ENCODE data around the gene DLD.
"Not testable (repeated sequence)": the region's sequence is repeated elsewhere in the genome, so short reads cannot be mapped to it uniquely, and the experiment has no call there.

Gene DLD

DNA sequence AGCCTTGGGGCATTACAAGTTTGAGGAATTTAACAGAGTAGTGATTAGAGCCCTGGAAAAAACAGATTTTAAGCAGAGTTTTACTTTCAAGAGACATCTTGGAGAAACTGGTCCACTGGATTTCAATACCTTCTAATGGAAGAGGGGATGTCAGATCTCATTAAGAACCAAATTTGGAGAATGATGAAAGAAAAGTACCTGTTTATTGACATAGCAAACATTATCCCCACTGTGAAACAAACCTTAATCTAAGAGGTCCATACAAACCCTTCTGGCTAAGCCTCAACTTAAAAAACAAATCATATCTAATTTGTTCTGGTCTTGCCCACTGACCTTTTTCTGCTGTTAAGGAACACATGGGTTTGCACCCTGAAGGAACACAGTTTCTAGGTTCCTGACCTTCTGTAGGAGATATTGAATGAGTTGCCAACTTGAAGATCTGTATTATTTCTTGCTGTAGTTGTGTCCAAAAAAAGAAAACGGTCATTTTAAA is 58.5 kb downstream of the DLD start:
- in situ Hi-C loops (cut with HindIII; ENCODE audit: low sequenced_read_pairs): no loop called here
- DNase-seq (ENCODE audit: low read depth, low spot score): no peak
- H3K4me3 ChIP-seq (ENCODE audit: low read depth, low read length): no peak overlapping the region
- TF ChIP-seq, protein P1, sequence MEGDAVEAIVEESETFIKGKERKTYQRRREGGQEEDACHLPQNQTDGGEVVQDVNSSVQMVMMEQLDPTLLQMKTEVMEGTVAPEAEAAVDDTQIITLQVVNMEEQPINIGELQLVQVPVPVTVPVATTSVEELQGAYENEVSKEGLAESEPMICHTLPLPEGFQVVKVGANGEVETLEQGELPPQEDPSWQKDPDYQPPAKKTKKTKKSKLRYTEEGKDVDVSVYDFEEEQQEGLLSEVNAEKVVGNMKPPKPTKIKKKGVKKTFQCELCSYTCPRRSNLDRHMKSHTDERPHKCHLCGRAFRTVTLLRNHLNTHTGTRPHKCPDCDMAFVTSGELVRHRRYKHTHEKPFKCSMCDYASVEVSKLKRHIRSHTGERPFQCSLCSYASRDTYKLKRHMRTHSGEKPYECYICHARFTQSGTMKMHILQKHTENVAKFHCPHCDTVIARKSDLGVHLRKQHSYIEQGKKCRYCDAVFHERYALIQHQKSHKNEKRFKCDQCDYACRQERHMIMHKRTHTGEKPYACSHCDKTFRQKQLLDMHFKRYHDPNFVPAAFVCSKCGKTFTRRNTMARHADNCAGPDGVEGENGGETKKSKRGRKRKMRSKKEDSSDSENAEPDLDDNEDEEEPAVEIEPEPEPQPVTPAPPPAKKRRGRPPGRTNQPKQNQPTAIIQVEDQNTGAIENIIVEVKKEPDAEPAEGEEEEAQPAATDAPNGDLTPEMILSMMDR (IDR thresholded peaks at IDR 0.05; ENCODE audit: low read depth, low read length): no peak

DNA sequence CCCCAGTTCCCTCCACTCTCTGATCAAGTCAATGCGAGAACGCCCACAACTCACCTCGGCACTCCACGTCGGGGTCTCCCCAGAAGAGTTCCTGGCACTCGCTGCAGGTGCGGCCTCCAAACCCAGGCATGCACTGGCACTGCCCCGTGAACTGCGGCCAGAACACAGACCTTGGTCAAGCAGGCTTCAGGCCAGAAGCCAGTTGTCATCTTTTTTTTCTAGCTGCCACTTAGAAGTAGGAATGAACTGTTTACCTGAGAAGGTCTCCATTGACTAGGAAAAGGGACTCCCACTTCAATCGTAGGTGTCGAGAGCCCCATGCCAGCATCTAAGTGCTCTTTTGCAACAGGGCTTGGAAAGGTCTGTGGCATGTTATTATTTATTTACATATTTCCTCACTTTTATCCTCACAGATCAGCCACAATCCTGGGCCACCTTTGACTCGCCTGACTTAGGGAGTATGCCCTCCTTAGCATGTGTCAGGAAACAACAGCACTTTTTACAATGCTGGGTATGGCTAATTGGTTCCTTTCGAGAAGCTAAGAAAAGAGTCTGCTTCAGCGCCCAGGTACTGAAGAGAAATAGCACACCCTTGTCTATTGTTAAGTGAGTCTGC is 60.3 kb downstream of the DLD start:
- TF ChIP-seq, protein P1 (IDR thresholded peaks at IDR 0.05; ENCODE audit: low read depth, low read length): no peak
- H3K4me3 ChIP-seq (ENCODE audit: low read depth, low read length): no peak overlapping the region
- DNase-seq (ENCODE audit: low read depth, low spot score): no peak
- in situ Hi-C loops (cut with HindIII; ENCODE audit: low sequenced_read_pairs): no loop called here

DNA sequence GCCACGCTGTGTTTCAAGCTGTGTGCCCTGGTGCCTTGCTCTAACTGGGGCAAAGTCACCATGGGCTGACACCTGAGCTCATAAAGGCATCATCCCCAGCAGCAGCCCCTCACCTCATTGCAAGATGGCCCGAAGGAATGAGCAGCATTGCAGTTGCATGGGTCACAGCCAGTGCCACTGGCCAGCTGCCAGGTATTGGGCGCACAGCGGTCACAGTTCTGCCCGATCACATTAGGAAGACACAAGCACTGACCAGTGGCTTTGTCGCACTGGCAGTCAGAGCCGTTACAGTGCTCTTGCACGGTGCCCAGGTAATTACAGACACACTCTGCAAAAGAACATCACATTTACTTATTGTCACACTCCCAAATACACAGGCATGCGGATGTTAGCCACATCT is 60.9 kb downstream of the DLD start:
- TF ChIP-seq, protein P1 (IDR thresholded peaks at IDR 0.05; ENCODE audit: low read depth, low read length): no peak
- in situ Hi-C loops (cut with HindIII; ENCODE audit: low sequenced_read_pairs): no loop called here
- no peak for DNase-seq (ENCODE audit: low read depth, low spot score)
- no peak overlapping the region for H3K4me3 ChIP-seq (ENCODE audit: low read depth, low read length)

DNA sequence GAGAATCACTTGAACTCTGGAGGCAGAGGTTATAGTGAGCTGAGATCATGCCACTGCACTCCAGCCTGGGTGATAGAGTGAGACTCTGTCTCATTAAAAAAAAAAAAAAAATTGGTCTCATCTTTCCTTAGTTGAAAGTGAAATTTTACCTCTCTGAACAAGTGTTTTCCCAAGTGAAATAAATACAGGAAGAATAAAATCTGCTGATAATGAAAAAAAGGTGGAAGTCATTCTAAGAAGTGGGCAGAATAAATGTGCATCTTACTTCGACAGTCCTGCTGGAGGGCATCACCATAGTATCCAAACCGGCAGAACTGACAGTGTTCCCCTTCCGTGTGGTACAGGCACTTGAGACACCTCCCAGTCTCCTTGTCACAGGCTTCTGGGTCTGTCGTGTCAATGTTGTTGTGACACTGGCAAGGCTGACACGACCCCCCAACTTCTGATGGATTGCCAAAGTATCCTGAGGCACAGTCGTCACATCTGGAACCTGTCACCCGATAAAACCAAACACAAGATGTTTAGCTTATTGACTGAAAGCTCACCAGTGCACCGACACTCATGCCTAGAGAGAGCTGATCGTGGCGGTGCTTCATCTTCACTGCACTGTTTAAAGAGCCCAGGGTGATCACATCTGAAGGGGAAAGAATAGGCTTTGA is 62.4 kb downstream of the DLD start:
- TF ChIP-seq, protein P1 (IDR thresholded peaks at IDR 0.05; ENCODE audit: low read depth, low read length): no peak
- no peak overlapping the region for H3K4me3 ChIP-seq (ENCODE audit: low read depth, low read length)
- in situ Hi-C loops (cut with HindIII; ENCODE audit: low sequenced_read_pairs): no loop called here
- no peak for DNase-seq (ENCODE audit: low read depth, low spot score)

DNA sequence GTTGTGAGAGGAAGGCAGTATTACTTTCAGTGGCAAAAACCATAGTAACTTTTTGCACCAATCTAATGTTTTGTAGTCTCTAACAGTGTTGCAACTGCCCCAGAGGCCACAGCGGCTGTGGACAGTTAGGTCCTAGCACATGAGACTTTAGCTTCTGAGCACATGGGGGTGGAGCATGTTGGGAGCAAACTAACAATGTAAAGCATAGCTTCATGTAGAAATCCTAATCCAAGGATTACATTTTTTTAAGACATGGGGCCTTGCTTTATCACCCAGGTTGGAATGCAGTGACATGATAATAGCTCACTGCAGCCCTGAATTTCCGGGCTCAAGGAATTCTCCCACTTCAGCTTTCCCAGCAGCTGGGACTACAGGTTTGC is 62.9 kb downstream of the DLD start:
- TF ChIP-seq, protein P1 (IDR thresholded peaks at IDR 0.05; ENCODE audit: low read depth, low read length): no peak
- DNase-seq (ENCODE audit: low read depth, low spot score): no peak
- H3K4me3 ChIP-seq (ENCODE audit: low read depth, low read length): no peak overlapping the region
- in situ Hi-C loops (cut with HindIII; ENCODE audit: low sequenced_read_pairs): no loop called here

DNA sequence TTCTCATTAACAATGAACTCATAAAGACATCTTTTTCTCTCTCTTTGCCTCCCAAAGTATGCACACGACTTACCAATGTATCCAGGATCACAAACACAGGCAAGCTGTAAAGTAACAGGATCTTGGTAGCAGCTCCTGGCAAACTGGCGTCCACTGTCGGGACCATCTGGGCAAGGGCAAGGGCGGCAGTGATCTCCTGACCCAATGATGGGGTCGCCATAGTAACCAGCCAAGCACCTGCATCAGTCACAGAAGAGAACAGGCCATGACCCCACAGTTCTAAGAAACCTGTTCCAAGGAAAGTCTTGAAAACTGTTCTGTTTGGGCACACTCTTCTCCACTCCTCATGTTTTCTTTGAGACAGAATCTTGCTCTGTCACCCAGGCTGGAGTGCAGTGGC is 64.4 kb downstream of the DLD start:
- H3K4me3 ChIP-seq (ENCODE audit: low read depth, low read length): no peak overlapping the region
- DNase-seq (ENCODE audit: low read depth, low spot score): no peak
- in situ Hi-C loops (cut with HindIII; ENCODE audit: low sequenced_read_pairs): no loop called here
- TF ChIP-seq, protein P1 (IDR thresholded peaks at IDR 0.05; ENCODE audit: low read depth, low read length): no peak

DNA sequence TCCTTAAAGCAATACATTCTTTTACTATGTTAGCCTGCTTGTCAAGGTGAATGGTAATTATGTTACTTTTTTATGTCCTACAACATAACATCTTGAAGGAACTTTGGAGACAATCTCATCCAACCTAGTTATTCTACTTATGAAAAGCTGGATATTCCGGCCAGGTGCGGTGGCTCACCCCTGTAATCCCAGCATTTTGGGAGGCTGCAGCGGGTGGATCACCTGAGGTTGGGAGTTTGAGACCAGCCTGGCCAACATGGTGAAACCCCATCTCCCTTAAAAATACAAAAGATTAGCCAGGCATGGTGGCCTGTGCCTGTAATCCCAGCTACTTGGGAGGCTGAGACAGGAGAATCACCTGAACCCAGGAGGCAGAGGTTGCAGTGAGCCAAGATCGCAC is 66.0 kb downstream of the DLD start:
- in situ Hi-C loops (cut with HindIII; ENCODE audit: low sequenced_read_pairs); DNase-seq (ENCODE audit: low read depth, low spot score); H3K4me3 ChIP-seq (ENCODE audit: low read depth, low read length): not testable (repeated sequence)

Measured in astrocyte of the spinal cord (primary cell).